LoVo (cell line): ENCODE results near the gene WASF2.
A peak's percentile ranks its signal among the peaks of the same experiment; 100 is the strongest.

Experiments used
- DNase-seq: peaks from one replicate; pipeline ENCODE4 v3.0.0-alpha.2; 2016; ENCODE audit warnings: low spot score

The WASF2 gene

DNA sequence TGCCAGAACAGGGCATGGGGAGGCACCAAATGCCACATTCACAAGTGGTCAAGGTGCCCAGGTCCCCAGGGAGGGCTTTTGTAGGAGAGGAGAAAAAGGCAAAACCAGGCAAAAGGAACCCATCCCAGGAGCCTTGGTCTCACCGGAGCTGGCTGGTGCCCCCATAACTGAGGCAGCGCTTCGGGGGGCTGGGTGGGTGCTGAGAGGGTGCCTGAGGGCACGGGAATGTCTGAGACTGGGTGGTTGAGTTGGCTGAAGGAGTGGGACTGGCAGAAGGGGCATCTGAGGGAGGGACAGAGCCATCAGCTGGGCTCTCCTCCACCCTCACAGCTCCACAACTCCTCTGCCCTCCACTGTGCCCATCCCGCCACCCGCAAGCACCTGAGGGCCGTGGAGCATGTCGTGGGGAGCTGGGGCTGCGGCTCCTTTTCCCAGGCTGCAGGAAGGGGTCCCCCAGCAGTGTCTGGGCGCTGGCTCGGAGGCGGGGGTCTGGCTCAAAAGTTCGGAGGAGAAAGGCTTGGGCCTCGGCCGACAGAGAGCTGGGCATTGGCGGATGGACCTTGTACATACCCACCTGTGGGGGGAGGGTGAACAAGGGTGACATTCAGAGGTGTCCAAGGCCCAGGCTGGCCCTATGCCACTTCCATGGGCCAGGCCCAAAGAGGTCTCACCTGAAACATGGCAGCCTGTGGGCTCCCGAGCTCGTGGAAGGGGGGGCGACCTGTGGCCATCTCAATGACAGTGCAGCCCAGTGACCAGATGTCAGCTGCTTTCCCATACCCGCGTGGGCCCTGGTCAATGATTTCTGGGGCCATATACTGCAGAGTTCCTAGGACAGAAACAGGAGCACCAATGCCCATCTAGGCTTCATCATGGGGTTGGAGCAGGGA, 131.7 kb downstream of the WASF2 start:
- no peak for DNase-seq

DNA sequence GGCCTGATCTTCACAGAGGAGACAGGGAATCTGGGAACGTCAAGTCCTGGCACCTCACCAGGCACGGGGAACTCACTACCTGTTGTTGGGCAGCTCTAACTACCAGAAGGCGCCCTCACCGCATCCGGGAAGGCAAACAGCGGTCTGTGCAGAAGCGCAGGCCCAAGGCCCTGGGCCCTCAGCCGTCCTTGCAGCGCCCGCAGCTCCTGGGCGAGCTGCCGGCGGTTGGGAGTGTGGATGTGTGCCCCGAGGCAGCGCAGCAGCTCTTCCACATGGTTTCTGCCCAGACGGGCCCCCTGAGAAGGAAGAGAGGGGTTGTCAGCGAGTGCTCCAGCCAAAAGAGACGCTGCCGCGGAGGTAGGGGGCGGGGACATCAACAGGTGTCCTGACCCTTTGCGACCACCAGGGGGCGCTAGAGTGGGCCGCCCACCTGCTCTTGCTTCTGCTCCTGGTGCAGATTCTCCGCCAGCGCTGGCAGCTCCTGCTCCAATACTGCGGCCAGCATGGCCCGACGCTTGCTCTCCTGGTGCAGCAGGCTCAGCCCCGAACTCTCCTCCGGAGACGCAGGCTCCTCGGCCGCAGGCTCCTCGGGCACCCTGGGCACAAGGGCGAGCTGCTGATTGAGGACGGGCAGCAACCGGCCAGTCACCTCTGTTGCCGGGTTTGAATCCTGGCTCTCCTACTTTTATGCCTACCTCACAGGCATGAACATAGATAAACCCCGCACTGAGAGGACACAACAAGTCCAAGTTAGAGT, 132.5 kb downstream of the WASF2 start:
- peak; percentile 43 for DNase-seq

GRCh38 chr1:27356619-27357280, 133.2 kb downstream of the WASF2 start:
- no peak for DNase-seq

DNA sequence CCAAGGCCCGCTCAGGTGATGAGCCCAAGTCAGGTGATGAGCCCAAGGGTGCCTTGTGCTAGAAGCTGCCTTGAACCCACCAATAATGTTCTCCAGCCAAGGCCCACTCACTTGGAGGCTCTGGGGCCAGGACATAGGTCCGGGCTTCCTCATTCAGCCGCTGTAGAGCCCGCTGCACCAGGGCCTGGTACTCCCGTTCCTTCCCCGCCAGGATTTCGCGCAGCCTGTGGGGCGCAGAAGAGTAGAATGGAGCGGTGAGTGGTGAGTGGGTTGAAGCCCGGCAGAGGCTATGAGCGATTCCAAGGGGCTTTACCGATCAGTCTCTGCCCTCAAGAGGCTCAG, 133.7 kb downstream of the WASF2 start:
- DNase-seq, result no peak

GRCh38 chr1:27355683-27356082, 134.3 kb downstream of the WASF2 start:
- DNase-seq, result no peak
